Brain microvascular endothelial cell (primary cell): ENCODE data around the gene FBXL19.
"Not testable (repeated sequence)": the region's sequence is repeated elsewhere in the genome, so short reads cannot be mapped to it uniquely, and the experiment has no call there.

ENCODE experiments used
- DNase-seq: peaks from one replicate; pipeline ENCODE4 v3.0.0-alpha.2; 2020
- H3K27ac ChIP-seq: fragments of 250-450 bp; sonication (Bioruptor Pico); 2 replicates; pipeline ENCODE4 v1.5.1; 2020; ENCODE audit warnings: mild to moderate bottlenecking, moderate library complexity
- H3K27me3 ChIP-seq: fragments of 250-450 bp; sonication (Bioruptor Pico); replicated peaks from 2 replicates; pipeline ENCODE4 v1.5.1; 2020; ENCODE audit warnings: mild to moderate bottlenecking
- H3K36me3 ChIP-seq: fragments of 250-450 bp; sonication (Bioruptor Pico); replicated peaks from 2 replicates; pipeline ENCODE4 v1.5.1; 2020; ENCODE audit warnings: mild to moderate bottlenecking
- H3K4me3 ChIP-seq: 2 replicates; pipeline ENCODE4 v1.5.1; 2011; ENCODE audit warnings: low read depth, mild to moderate bottlenecking, control low read depth, low read length, moderate library complexity
- CTCF ChIP-seq: IDR thresholded peaks from 2 replicates; pipeline ENCODE4 v1.5.1; 2011; ENCODE audit warnings: low read depth, mild to moderate bottlenecking, moderate library complexity, low read length, control low read depth, inconsistent platforms; ENCODE audit errors: missing control alignments
- in situ Hi-C: cut with HindIII; loops from 2 replicates; pipeline ENCODE4 v1.10.0; 2017; ENCODE audit warnings: low sequenced_read_pairs, low pct_ligation_motif_present

Gene FBXL19

DNA sequence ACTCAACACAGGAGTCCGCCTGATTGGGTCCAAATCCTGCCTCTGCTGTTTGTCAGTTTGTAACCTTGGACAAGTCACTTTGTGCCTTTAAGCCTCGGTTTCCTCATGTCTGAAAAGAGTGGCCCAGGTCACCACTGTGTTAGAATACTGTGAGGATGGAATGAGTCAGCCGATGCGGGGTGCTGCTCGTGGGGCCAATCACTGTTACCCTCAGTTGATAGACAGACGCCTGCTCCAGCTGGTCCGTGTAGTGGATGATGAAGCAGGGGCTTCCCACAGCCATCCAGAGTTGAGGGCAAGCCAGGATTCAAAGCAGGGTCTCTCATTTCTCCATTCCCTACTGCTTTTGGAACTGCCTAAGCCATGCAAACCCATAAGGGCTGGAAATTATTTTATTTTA, 5.8 kb downstream of the FBXL19 start:
- Histone ChIP-seq H3K4me3 (no peak overlapping the region), H3K36me3 (peaks cover 46% of the 10 kb centered on the region), H3K27ac (no peak overlapping the region), H3K27me3 (no peaks in the 10 kb centered on the region)
- DNase-seq: no peak
- no peak for TF ChIP-seq CTCF
- in situ Hi-C loops: loop anchor here (25.0 kb wide), 1 partner anchor 533 kb away; the partner anchor contains the start of genes ARMC5 and TGFB1I1

- Histone ChIP-seq H3K27me3 (no peaks in the 10 kb centered on the region), H3K36me3 (peaks cover 52% of the 10 kb centered on the region), H3K27ac (no peak overlapping the region), H3K4me3 (no peak overlapping the region)
- in situ Hi-C loops: loop anchor here (25.0 kb wide), 1 partner anchor 532 kb away; the partner anchor contains the start of genes ARMC5 and TGFB1I1
- TF ChIP-seq CTCF: no peak
- no peak for DNase-seq
Observed at GRCh38 chr16:30930160-30930571, 6.8 kb downstream of the FBXL19 start.

GRCh38 chr16:30931068-30931650, 7.8 kb downstream of the FBXL19 start:
- no peak for TF ChIP-seq CTCF
- peaks cover 55% of the 10 kb centered on the region for H3K36me3 ChIP-seq
- no peak overlapping the region for H3K4me3 ChIP-seq
- in situ Hi-C loops: loop anchor here (25.0 kb wide), 1 partner anchor 531 kb away; the partner anchor contains the start of genes ARMC5 and TGFB1I1
- DNase-seq: no peak
- no peak overlapping the region for H3K27ac ChIP-seq
- H3K27me3 ChIP-seq: no peaks in the 10 kb centered on the region

GRCh38 chr16:30934827-30935557, 11.6 kb downstream of the FBXL19 start:
- no peak overlapping the region for H3K4me3 ChIP-seq
- peak; percentile 56 for DNase-seq
- TF ChIP-seq CTCF: peak; percentile 79
- in situ Hi-C loops: loop anchor here (25.0 kb wide), 1 partner anchor 527 kb away; the partner anchor contains the start of genes ARMC5 and TGFB1I1
- no peaks in the 10 kb centered on the region for H3K27me3 ChIP-seq
- H3K27ac ChIP-seq: no peak overlapping the region
- H3K36me3 ChIP-seq: peaks cover 50% of the 10 kb centered on the region

DNA sequence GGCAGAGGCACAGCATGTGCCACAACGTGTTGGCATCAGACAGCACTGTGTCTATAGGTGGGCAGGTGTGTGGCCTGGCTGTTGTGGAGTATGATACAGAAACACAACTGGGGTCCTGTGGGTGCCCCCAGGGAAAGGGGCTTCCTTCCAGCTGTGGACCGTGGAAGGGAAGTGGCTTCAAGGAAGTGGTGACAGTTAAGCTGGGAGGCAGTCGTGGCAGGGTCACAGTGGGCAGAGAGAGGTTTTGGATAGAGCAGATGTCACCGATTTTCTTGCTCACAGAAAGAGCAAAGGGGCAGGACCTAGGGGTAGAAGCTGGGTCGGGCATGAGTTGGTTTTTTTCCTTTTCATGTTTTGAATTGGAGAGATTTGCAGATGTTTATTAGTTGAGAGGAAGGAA, 14.3 kb downstream of the FBXL19 start:
- no peak for TF ChIP-seq CTCF
- no peak for DNase-seq
- in situ Hi-C loops: loop anchor here (25.0 kb wide), 1 partner anchor 525 kb away; the partner anchor contains the start of genes ARMC5 and TGFB1I1
- Histone ChIP-seq H3K27ac (no peak overlapping the region), H3K4me3 (no peak overlapping the region), H3K27me3 (no peaks in the 10 kb centered on the region), H3K36me3 (peaks cover 41% of the 10 kb centered on the region)

- DNase-seq: peak; percentile 61
- in situ Hi-C loops: loop anchor here (25.0 kb wide), 1 partner anchor 523 kb away; the partner anchor contains the start of genes ARMC5 and TGFB1I1
- H3K36me3 ChIP-seq: peaks cover 38% of the 10 kb centered on the region
- H3K27me3 ChIP-seq, H3K4me3 ChIP-seq: not testable (repeated sequence)
- peak overlapping the region; percentile 83 for H3K27ac ChIP-seq
Observed at GRCh38 chr16:30939571-30939970, 16.2 kb downstream of the FBXL19 start.
